Medulla oblongata (tissue), 1 donor: ENCODE results near the gene ITIH6.
"Not testable (repeated sequence)": the region's sequence is repeated elsewhere in the genome, so short reads cannot be mapped to it uniquely, and the experiment has no call there.

Experiments
- DNase-seq: peaks from one replicate; pipeline ENCODE4 v3.0.0-alpha.2; 2015; ENCODE audit errors: extremely low spot score

ITIH6 gene, protein sequence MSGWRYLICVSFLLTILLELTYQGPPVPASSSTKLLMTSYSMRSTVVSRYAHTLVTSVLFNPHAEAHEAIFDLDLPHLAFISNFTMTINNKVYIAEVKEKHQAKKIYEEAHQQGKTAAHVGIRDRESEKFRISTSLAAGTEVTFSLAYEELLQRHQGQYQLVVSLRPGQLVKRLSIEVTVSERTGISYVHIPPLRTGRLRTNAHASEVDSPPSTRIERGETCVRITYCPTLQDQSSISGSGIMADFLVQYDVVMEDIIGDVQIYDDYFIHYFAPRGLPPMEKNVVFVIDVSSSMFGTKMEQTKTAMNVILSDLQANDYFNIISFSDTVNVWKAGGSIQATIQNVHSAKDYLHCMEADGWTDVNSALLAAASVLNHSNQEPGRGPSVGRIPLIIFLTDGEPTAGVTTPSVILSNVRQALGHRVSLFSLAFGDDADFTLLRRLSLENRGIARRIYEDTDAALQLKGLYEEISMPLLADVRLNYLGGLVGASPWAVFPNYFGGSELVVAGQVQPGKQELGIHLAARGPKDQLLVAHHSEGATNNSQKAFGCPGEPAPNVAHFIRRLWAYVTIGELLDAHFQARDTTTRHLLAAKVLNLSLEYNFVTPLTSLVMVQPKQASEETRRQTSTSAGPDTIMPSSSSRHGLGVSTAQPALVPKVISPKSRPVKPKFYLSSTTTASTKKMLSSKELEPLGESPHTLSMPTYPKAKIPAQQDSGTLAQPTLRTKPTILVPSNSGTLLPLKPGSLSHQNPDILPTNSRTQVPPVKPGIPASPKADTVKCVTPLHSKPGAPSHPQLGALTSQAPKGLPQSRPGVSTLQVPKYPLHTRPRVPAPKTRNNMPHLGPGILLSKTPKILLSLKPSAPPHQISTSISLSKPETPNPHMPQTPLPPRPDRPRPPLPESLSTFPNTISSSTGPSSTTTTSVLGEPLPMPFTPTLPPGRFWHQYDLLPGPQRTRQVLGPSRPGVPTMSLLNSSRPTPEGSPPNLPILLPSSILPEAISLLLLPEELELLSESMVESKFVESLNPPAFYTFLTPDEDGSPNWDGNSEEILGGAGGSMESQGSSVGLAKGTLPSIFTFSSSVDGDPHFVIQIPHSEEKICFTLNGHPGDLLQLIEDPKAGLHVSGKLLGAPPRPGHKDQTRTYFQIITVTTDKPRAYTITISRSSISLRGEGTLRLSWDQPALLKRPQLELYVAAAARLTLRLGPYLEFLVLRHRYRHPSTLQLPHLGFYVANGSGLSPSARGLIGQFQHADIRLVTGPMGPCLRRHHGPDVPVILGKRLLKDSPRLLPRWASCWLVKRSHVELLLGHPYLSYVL

DNA sequence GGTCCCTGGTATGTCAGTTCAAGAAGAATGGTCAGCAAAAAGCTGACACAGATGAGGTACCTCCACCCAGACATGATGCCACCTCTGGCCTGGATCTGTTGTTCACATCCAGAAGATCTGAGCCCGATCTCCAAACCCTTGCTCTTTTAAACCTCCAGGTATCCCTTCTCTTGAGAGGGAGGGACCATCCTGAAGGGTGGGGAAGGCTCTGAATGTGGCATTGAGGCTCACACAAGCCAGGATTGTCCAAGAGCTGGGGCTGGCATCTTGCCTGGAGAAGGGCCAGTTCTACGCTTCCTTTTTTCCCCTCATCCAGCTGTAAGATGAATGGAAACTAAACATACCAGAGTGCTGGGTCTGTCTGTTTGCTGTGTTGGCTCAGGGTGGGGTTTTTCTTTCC is at the start of gene ITIH6:
Gene ITIH6, minus strand, starts transcription at position 119 of the 400 bp plus-strand sequence. Its CDS starts 45 bp downstream, at position 74.
- no peak for DNase-seq

DNA sequence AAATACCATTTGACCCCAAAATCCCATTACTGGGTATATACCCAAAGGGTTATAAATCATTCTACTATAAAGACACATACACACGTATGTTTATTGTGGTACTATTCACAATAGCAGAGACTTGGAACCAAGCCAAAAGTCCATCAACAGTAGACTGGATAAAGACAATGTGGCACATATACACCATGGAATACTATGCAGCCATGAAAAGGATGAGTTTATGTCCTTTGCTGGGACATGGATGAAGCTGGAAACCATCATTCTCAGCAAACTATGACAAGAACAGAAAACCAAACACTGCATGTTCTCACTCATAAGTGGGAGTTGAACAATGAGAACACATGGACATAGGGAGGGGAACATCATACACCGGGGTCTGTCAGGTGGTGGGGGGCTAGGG is 49.6 kb upstream of the ITIH6 start:
- not testable (repeated sequence) for DNase-seq

DNA sequence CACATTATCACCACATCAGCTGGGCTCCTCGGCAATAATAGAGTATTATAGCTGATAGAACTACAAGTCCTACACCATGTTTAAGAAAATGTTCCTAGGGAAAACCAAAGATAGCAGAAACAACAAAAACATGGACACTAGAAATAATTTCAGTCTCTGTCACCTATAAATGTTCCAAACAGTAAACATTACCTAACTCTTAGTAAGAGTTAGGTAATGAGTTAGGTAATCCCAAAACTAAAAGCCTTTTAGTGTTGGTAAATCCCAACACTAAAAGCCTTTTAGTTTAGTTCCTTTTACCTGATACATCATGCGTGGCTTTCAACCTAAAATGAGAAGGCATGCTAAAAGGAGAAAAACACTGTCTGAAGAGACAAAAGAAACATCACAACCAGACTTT is 45.0 kb upstream of the ITIH6 start:
- DNase-seq: no peak

DNA sequence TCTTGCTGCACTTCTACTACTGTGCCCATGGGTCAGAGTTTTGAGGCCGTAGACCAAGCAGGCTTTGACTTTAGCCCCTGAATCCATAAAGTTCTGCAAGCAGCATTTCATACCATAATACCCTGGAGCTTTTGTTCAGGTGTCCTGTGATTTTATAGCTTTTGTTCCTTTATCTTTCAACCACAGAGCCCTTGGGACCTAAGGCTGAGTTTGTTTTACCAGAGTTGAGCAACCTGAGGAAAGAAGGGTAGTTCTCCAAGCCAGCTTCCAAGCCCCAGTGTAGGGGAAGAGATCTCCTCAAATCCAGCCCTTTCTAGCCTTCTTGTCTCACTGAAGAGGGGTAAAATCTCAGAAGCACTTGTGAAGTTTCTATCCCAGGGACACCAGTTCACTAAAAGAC is 44.6 kb upstream of the ITIH6 start:
- DNase-seq: no peak

DNA sequence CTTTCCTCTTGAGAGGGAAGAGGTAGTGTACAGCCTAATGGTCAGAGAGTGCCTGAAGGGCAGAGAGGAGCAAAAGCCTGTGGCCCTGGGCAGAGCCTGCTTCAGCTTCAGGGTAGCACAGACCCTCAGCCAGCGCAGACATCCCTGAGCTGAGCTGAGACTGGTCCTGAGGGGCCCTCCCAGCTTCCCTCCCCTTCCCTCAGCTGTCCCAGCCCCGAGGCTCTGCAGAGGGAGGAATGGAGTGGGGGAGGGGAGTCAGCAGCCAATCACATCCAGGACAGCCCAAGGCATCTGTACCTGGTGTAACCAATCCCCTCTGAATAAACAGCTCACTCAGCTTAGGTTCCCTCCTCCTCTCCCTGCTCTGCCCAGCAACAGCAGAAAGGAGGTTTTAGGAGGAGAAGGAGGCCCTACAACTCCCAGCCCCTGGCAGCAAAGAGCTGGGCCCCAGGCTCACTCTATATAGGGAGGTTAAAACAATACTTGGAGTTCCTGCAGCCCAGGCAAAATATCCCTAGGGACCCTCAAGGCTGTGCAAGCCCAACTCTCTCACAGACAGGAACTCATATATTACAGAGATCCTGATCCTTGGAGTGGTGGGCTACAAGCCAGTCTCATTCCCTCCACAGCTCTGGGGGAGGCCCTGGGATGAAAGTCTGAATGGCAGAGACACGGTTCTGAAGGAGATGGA is 43.3 kb upstream of the ITIH6 start:
- DNase-seq: not testable (repeated sequence)

DNA sequence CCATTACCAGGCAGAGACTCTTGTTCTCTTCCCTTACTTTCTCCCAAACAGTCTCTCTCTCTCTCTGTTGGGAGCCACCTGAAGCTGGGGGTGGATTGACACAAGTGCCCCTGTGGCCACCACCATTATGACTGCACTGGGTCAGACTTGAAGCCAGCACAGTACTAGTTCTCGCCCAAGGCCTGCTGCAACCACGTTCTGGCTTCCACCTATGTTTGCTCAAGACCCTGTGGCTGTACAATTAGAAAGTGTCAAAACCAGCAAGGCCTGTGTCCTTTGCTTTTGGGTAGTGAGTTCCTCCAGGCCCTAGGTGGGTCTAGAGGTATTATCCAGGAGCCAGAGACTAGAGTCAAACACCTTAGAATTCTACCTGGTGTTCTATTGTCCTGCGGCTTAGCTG is 40.5 kb upstream of the ITIH6 start:
- DNase-seq: no peak

DNA sequence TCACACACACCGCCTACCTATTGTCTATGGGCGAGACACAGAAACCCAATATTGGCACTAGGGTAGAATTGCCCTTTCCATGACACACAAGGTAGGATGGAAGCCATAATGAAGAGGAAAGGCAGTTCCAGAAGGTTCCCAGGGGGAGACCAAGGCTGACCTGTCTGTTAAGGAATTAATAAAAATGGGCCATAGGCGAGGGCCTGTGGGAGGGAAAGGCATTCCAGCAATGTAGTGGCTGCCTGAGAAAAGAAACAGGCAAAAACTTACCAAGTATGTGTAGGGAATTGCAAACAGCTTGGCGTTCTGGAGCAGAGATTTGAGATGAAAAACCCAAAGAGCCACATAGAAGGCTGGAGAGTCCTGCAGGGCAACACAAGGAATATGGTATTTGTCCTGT is 28.5 kb upstream of the ITIH6 start:
- no peak for DNase-seq

DNA sequence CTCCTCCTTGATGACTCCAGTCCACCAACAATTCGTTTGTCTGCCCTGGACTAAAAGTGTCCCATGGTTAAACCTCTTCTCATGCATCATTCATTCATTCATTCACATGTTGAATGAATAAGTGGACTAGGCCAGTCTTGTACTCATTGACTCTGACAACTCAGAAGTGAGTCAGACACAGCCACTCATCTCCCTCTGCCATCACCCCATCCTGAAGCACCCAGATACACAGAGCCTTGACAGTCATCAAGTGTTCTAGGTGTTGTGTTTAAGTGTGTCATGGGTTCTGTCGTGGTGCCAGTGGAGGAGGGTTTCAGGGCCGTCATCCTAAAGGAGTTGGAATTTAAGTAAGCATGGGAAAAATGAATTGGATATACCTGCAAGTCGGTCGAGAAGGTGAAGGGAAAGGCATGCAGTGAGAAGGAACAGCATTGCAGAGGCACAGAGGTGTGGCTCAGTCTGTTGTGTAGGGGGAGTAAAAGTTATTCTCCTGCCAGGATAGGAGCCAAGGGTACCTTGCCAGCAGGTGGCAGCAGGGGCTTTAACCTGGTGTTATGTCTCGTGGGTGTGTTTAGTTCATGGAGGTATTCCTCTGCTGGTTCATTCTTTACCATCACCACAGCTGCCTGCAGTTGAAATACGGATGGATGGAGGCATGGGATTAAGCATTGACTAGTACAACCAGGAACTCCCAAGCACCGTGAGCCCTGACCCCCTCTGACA is 27.8 kb upstream of the ITIH6 start:
- DNase-seq: no peak

DNA sequence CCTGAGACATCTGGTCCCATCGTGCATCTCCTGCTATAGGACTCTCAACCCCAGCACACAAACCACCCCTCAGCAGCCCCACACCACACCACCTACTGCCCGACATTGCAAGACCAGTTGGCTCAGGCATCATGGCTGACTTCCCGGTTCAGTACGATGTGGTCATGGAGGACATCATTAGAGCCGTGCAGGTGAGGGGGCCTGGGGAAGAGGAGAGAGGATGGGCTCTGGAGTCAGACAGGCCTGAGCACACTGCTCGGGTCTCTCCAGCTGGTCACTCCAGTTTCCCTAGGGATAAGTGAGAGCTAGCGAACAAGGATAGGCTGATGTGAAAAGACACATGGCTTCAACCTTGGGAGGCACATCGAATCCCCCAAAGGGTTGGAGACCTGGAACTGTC is 26.7 kb upstream of the ITIH6 start:
- no peak for DNase-seq

DNA sequence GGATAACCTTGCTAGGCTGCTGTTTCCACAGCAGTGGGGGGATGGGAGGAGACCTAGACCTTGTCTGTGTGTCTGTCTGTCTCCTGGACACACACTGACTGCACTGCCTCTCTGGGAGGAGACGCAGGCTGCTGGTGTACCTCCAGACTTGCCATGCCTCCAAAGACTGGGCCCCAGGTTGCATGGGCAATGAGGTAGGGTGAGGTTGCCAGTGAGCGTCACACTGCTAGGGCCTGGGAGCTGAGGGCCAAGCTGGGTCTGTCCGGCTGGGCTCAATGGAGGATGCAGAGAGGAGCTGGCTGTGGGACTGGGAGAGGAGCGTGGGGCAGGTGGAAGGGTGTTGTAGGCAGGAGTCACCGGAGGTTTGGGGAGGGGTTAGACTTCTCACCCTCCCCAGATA is 26.1 kb upstream of the ITIH6 start:
- no peak for DNase-seq

DNA sequence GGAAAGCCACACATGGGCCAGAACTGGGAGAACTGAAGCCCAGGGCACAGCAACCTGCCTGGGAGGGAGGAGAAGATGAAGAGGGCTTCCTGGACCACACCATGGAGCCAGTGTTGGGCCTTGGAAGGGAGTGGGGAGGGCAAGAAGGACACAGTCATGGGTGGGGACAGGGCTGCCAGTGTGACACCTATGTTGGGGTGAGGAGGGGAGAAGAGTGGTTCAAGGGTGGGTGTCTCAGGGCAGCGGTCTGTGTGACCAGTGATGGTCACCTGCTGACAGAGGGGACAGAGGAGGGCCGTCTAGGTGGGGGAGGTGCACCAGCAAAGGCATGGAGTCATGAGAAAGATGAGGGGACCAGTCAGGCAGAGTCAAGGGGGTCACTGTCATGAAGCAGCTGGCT is 23.3 kb upstream of the ITIH6 start:
- no peak for DNase-seq

DNA sequence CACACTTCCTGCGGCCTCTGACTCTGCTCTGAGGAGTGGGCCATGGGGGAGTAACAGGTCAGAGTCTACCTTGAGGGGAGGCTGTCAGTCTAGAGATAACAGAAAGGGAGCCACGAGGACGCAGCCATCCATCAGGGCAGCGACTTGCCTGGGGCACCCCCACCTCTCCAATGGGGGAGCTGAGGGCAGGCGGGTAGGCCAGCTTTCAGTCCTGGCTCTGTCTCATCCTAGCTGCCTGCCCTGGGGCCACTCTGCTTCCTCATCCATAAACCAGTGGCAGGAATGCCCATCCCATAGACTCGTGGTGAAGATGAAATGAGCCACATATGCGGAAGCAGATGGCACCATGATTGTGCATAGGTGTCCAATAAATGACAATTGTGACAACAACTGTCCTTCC is 22.7 kb upstream of the ITIH6 start:
- no peak for DNase-seq

DNA sequence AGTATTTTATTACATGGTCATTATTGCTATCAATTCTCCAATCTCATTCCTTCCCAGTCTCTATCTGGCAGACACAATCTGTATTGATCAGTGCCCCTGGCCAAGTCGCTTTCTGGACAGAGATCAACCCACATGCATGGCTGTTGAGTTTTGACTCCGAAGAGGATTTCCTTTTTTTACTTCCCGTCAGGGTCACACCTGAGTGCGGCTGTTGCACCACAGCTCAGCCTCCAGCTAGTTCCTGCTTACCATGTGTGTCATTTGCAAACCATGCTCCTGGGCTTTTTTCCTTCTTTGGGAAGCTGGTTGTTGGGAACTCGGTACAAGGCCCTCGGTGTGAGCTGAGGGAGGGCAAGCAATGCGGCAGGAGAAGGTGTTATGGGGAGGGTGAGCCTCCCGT is 21.1 kb upstream of the ITIH6 start:
- no peak for DNase-seq

DNA sequence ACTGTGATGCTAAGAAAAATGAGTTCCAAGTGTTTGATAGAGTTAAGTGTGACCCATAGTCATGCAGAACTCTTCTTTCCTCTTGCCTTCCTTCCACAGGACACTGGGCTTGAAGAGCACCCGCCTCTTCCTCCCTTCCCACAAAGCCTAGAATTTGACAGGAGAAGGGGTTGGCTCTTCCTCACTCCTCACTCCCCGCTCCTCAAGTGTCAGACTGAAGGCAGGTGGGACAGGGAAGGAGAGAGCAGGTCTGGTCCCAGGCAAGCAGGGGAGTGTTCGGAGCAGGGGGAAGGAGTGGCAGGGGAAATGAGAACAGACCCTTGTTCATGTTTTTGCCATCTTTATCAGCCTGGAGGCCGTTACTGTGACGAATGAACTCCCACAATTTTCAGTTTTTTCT is 20.2 kb upstream of the ITIH6 start:
- no peak for DNase-seq

DNA sequence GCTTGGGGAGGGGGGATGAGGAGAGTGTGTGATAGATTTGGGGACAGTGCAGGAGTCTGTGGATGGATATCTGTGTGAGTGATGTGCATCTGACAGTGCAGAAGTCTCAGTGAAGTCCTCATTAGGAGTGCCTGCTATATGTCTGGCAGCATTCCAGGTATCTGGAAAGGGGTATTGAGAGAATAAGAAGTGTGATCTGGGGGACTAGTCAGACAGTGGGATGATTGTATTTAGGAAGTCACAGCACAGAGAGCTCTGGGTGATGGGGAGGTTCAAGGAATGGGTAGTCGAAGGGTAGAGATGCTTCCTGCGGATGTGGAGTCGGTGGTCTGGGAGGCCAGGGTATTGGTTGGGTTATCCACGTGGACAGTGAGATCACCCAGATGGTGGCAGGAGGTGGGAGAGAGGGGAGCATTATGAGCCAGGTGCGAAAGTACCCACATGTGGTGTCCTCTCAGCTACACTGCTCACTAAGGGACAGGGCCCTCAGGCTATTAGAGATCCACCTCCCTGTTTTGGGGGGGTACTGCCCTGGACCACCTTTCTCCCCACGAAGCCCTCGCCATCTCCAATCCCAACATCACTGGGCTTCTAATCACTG is 19.3 kb upstream of the ITIH6 start:
- DNase-seq: no peak

DNA sequence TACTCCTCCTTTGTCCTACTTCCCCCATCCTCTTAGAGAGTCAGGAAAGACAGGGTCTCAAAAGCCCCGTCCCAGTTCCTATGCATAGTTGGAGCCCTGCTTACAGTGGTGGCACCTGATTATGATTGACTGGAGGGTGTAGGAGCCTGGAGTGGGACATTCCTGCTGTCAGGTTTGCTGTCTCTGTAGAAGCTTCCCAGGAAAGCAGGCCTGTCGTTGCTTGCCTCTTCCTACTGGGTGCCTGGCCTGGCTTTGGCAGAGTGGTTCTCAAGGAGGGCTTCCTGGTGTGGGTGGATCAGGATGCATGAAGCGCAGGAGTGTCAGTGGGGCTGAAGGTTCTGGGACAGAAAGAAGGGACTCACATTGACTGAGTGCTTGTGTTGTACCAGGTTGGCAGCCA is 14.3 kb upstream of the ITIH6 start:
- no peak for DNase-seq

DNA sequence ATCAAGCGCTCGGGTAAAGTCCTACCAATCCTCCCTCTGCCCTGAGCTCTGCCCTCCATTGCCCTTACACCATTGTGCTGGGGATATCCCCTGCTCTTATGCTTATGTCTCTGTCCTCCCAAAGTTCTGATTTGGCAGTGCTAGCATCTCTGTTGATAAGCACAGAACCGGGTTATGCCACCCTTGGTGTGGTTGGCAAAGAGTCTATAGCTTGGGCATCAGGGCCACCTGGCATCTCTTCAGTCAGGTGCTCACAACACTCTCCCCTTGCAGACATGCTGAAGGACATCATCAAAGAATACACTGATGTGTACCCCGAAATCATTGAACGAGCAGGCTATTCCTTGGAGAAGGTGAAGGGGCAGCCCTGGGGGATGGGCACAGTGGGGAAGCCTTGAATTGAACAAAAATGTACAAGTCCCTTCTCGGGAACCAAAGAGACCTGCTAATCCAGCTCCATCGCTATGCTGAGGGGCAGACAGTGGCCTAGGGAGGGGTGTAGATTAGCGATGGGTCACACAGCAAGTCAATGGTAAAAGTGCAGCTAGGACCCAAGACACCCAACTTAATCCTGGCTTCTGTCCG is 13.3 kb upstream of the ITIH6 start:
- no peak for DNase-seq

DNA sequence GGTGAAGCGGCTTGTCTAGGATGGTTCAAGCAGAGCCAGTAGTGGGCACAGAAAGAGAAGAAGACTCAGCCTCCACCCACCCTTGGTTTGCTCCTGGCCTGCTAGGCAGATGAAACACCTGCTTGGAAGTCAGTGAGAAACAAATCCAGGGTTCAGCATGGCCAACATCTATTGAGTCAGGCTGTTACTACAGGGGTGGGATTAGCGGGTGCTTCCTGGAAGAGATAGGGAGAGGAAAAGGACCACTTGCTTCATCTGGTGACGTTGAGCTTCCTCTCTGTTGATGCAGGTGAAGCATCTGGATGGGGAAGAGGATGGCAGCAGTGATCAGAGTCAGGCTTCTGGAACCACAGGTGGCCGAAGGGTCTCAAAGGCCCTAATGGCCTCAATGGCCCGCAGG is 12.5 kb upstream of the ITIH6 start:
- DNase-seq: no peak

DNA sequence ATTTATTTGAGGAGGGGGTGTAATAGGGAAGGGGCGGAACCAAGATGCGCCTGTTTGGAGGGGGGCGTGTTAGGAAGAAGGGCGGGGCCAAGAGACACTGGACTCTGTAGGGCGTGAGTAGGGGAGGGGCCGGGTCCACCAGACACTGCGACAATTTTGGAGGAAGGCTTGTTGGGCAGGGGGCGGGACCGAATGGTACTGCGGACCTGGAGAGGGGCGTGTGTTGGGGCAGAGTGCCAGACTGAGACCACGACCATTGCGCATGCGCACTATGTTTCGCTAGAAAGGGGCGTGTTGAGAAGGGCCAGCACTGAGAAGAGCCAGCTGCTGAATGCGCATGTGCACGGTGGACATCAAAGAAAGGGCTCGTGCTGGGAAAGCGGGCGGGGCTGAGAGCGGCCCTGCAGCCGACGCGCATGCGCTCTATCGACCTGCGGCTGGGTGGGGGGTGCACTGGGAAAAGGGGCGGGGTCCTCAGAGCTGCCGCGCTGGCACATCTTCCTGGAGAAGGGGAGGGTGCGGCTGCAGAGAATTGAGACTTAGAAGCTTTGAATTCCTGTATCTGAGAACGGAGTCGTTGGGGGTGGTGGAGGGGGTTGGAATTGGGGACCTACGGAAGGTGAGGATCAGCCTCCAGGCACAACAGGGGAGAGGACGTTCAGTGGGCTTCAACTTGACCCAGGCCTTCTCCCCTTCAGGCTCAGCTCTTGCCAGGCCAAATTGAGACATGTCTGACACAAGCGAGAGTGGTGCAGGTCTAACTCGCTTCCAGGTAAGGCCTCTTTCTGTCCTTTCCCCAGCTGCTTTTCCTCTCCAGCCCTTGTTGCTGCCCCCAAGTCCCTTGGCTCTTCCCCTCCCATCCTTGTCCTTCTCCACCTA is 10.8 kb upstream of the ITIH6 start:
- DNase-seq: peak; percentile 93
